ENCODE data around the gene SOBP.

SOBP gene

GRCh38 chr6:107618672-107619071 is 128.8 kb downstream of the SOBP start:
- DNase-seq = no peak

GRCh38 chr6:107620732-107621131 is 130.8 kb downstream of the SOBP start:
- no peak for DNase-seq

GRCh38 chr6:107621229-107621937 is 131.5 kb downstream of the SOBP start:
- DNase-seq = peak in 2 of 3 experiments; percentile 68 to 93

GRCh38 chr6:107622269-107622668 is 132.4 kb downstream of the SOBP start:
- DNase-seq = no peak

- no peak for DNase-seq
These were observed 134.1 kb downstream of the SOBP start for GRCh38 chr6:107624050-107624449.

GRCh38 chr6:107624541-107624940 is 134.6 kb downstream of the SOBP start:
- no peak for DNase-seq

GRCh38 chr6:107625264-107625663 is 135.3 kb downstream of the SOBP start:
- DNase-seq = peak in 1 of 3 experiments; percentile 29

GRCh38 chr6:107626645-107627044 is 136.7 kb downstream of the SOBP start:
- DNase-seq = no peak

- peak in 1 of 3 experiments; percentile 19 for DNase-seq
These were observed 138.1 kb downstream of the SOBP start for GRCh38 chr6:107627969-107628368.

- DNase-seq = no peak
These were observed 139.0 kb downstream of the SOBP start for GRCh38 chr6:107628878-107629277.

- DNase-seq = peak in 2 of 3 experiments; percentile 23 to 74
These were observed 139.7 kb downstream of the SOBP start for GRCh38 chr6:107629548-107630129.

- no peak for DNase-seq
These were observed 140.5 kb downstream of the SOBP start for GRCh38 chr6:107630348-107630977.

- DNase-seq = no peak
These were observed 142.6 kb downstream of the SOBP start for GRCh38 chr6:107632381-107633136.

GRCh38 chr6:107633680-107634323 is 143.9 kb downstream of the SOBP start:
- no peak for DNase-seq

GRCh38 chr6:107634324-107635056 is 144.6 kb downstream of the SOBP start:
- DNase-seq = no peak

GRCh38 chr6:107635057-107635515 is 145.2 kb downstream of the SOBP start:
- no peak for DNase-seq

GRCh38 chr6:107636486-107636885 is 146.6 kb downstream of the SOBP start:
- no peak for DNase-seq

- DNase-seq = no peak
These were observed 147.7 kb downstream of the SOBP start for GRCh38 chr6:107637316-107638315.

GRCh38 chr6:107638493-107638892 is 148.6 kb downstream of the SOBP start:
- DNase-seq = no peak

- DNase-seq = no peak
These were observed 149.6 kb downstream of the SOBP start for GRCh38 chr6:107639511-107639910.

GRCh38 chr6:107641071-107641470 is 151.2 kb downstream of the SOBP start:
- no peak for DNase-seq
